ENCODE data around the gene CD84. TPM values are rescaled to one million over a fixed set of nuclear protein-coding genes. Genes with fewer than 3 reads are reported as not detected.

CD84 gene
- polyA plus RNA-seq, 1 donor (not counting 4 experiments of a cell fraction or from before 2014, with no cell fraction given) = not detected

GRCh38 chr1:160576390-160576789 lies 2.9 kb downstream of the CD84 start:
- H4K20me1 ChIP-seq (ENCODE audit: control insufficient read depth, extremely low read depth, insufficient read depth, low read length) = no peaks in the 10 kb centered on the region
- no peak for DNase-seq (ENCODE audit: low read depth, low spot score)
- H3K36me3 ChIP-seq (ENCODE audit: control insufficient read depth in 2 of 2, extremely low read depth in 1 of 2, insufficient read depth in 2 of 2, low read length in 2 of 2) = no peaks in the 10 kb centered on the region
- TF ChIP-seq EZH2 (IDR thresholded peaks at IDR 0.05; ENCODE audit: low read length) = no peak
- TF ChIP-seq CTCF (optimal IDR thresholded peaks at IDR 0.05 in 1 of 3, IDR thresholded peaks at IDR 0.05 in 1 of 3, conservative IDR thresholded peaks at IDR 0.05 in 1 of 3; ENCODE audit: extremely low read depth in 1 of 3, insufficient read depth in 2 of 3, low read length in 3 of 3) = no peak
- no peak for FAIRE-seq
- no peak overlapping the region for H3K9ac ChIP-seq (ENCODE audit: control insufficient read depth, extremely low read depth, insufficient read depth, low read length)
- H3K4me2 ChIP-seq (ENCODE audit: control insufficient read depth, extremely low read depth, insufficient read depth, low read depth, low read length) = no peak overlapping the region
- no peaks in the 10 kb centered on the region for H3K9me1 ChIP-seq (ENCODE audit: control insufficient read depth, extremely low read depth, insufficient read depth, low read length)
- no peaks in the 10 kb centered on the region for H3K4me1 ChIP-seq (ENCODE audit: control insufficient read depth, extremely low read depth, insufficient read depth, low read length)
- H3K79me2 ChIP-seq (ENCODE audit: control insufficient read depth, insufficient read depth, low read length) = no peaks in the 10 kb centered on the region
- no peak overlapping the region for H2AFZ ChIP-seq (ENCODE audit: control insufficient read depth, low read length)
- dilution Hi-C loops (cut with MboI; ENCODE audit: extremely low pct_ligation_motif_present, low sequenced_read_pairs) = no loop called here
- no peak overlapping the region for H3K4me3 ChIP-seq (ENCODE audit: control insufficient read depth in 2 of 3, extremely low read depth in 1 of 3, insufficient read depth in 2 of 3, low read depth in 1 of 3, low read length in 3 of 3)
- no peaks in the 10 kb centered on the region for H3K27me3 ChIP-seq (ENCODE audit: control insufficient read depth, extremely low read depth, insufficient read depth, low read length)
- no peak overlapping the region for H3K27ac ChIP-seq (ENCODE audit: control insufficient read depth, insufficient read depth, low read length)
- no peaks in the 10 kb centered on the region for H3K9me3 ChIP-seq (ENCODE audit: control insufficient read depth, low read depth, low read length)

- H3K9me3 ChIP-seq (ENCODE audit: control insufficient read depth, low read depth, low read length) = no peaks in the 10 kb centered on the region
- no peak overlapping the region for H3K4me3 ChIP-seq (ENCODE audit: control insufficient read depth in 2 of 3, extremely low read depth in 1 of 3, insufficient read depth in 2 of 3, low read depth in 1 of 3, low read length in 3 of 3)
- no peaks in the 10 kb centered on the region for H3K9me1 ChIP-seq (ENCODE audit: control insufficient read depth, extremely low read depth, insufficient read depth, low read length)
- no peak for FAIRE-seq
- H3K79me2 ChIP-seq (ENCODE audit: control insufficient read depth, insufficient read depth, low read length) = no peaks in the 10 kb centered on the region
- no peaks in the 10 kb centered on the region for H3K36me3 ChIP-seq (ENCODE audit: control insufficient read depth in 2 of 2, extremely low read depth in 1 of 2, insufficient read depth in 2 of 2, low read length in 2 of 2)
- DNase-seq (ENCODE audit: low read depth, low spot score) = no peak
- TF ChIP-seq EZH2 (IDR thresholded peaks at IDR 0.05; ENCODE audit: low read length) (no peak), CTCF (optimal IDR thresholded peaks at IDR 0.05 in 1 of 3, IDR thresholded peaks at IDR 0.05 in 1 of 3, conservative IDR thresholded peaks at IDR 0.05 in 1 of 3; ENCODE audit: extremely low read depth in 1 of 3, insufficient read depth in 2 of 3, low read length in 3 of 3) (no peak)
- H4K20me1 ChIP-seq (ENCODE audit: control insufficient read depth, extremely low read depth, insufficient read depth, low read length) = no peaks in the 10 kb centered on the region
- no peak overlapping the region for H3K27ac ChIP-seq (ENCODE audit: control insufficient read depth, insufficient read depth, low read length)
- no peak overlapping the region for H3K9ac ChIP-seq (ENCODE audit: control insufficient read depth, extremely low read depth, insufficient read depth, low read length)
- dilution Hi-C loops (cut with MboI; ENCODE audit: extremely low pct_ligation_motif_present, low sequenced_read_pairs) = no loop called here
- H3K4me1 ChIP-seq (ENCODE audit: control insufficient read depth, extremely low read depth, insufficient read depth, low read length) = no peaks in the 10 kb centered on the region
- no peaks in the 10 kb centered on the region for H3K27me3 ChIP-seq (ENCODE audit: control insufficient read depth, extremely low read depth, insufficient read depth, low read length)
- H3K4me2 ChIP-seq (ENCODE audit: control insufficient read depth, extremely low read depth, insufficient read depth, low read depth, low read length) = no peak overlapping the region
- H2AFZ ChIP-seq (ENCODE audit: control insufficient read depth, low read length) = no peak overlapping the region
Measured at GRCh38 chr1:160575112-160575664, 4.1 kb downstream of the CD84 start.
